DOHH2 (cell line): ENCODE measurements around the gene HPX.

Experiments used
- EZH2phosphoT487 ChIP-seq: fragments of 200-600 bp; sonication (generic); IDR thresholded peaks from 2 replicates; pipeline ENCODE4 v1.6.1; 2017; ENCODE audit warnings: borderline replicate concordance, mild to moderate bottlenecking, antibody characterized with exemption, low read length, moderate library complexity, mixed read lengths
- TF ChIP-seq, protein P1 (sequence below): fragments of 200-600 bp; sonication (generic); IDR thresholded peaks from one replicate; pipeline ENCODE4 v1.5.1; 2014; ENCODE audit warnings: antibody characterized with exemption, mild to moderate bottlenecking, low read depth, low read length; ENCODE audit not compliant: poor library complexity, severe bottlenecking

DNA sequence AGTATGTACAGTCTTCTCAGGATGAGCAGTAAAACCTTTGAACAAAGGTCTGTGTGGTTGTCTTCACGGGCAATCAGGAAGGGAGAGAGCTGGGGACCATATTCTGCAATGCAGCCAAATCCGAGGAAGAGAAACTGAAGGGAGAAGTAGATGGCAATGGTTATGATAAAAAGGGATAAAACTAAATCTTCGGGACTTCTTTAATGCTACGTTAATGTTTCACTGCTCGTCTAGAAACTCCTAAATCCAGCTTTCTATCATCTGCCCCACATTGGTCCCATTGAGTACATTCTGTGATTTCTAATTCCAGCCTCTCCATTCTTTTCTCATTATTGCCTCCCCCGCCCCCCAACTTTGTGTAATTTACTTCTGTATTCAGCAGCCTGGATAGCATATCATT is 42.2 kb upstream of the HPX start:
- TF ChIP-seq, protein P1, sequence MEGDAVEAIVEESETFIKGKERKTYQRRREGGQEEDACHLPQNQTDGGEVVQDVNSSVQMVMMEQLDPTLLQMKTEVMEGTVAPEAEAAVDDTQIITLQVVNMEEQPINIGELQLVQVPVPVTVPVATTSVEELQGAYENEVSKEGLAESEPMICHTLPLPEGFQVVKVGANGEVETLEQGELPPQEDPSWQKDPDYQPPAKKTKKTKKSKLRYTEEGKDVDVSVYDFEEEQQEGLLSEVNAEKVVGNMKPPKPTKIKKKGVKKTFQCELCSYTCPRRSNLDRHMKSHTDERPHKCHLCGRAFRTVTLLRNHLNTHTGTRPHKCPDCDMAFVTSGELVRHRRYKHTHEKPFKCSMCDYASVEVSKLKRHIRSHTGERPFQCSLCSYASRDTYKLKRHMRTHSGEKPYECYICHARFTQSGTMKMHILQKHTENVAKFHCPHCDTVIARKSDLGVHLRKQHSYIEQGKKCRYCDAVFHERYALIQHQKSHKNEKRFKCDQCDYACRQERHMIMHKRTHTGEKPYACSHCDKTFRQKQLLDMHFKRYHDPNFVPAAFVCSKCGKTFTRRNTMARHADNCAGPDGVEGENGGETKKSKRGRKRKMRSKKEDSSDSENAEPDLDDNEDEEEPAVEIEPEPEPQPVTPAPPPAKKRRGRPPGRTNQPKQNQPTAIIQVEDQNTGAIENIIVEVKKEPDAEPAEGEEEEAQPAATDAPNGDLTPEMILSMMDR = no peak
- no peak for TF ChIP-seq EZH2phosphoT487
